GM21717 (cell line): Measurements from ENCODE around the gene CALY.

Source experiments
- ATAC-seq: cut with Tn5 transposase; IDR thresholded peaks from one replicate; pipeline ENCODE4 v1.9.1; 2021; ENCODE audit warnings: mild to moderate bottlenecking, moderate library complexity; ENCODE audit not compliant: unreplicated experiment

The CALY gene

GRCh38 chr10:133313192-133313591 is 23.5 kb downstream of the CALY start:
- ATAC-seq, result no peak

GRCh38 chr10:133312769-133313145 is 23.9 kb downstream of the CALY start:
- ATAC-seq, result no peak

GRCh38 chr10:133312016-133312768 is 24.5 kb downstream of the CALY start:
- no peak for ATAC-seq

DNA sequence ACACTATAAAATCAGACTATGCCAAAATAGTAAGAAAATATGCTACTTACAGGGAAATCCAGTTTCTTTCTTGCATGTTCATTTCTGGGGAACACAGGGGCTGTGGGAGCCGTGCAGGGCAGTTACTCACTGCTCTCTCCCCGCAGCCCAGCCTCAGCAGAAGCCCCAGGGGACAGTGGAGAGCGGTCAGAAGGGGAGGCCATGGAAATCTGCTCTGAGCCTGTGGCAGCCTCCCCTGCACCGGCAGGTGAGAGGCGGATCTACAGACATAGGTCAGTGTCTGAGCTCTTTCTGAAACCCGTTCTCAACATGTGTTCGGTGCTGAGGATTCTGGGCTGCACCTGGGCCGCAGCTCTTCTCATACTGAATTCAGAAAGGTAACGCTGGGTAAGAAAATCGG is 25.1 kb downstream of the CALY start:
- ATAC-seq, result no peak

- no peak for ATAC-seq
Measured at GRCh38 chr10:133310789-133311188, 25.9 kb downstream of the CALY start.

DNA sequence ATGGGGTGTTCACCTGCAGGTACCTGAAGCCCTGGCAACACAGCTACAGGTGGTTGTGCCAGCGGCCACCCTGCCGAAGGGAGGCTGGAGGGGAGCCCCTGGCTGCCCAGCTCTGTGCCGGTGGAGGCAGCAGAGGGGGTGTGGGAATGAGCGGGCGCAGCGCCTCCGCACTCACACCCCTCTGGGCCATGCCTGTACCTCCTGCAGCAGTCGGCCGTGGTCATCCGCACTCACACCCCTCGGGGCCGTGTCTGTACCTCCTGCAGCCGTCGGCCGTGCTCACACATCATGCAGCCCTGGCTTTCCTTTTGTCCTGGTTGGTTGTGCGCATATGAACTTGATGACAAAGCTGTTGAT is 26.3 kb downstream of the CALY start:
- ATAC-seq, result no peak

DNA sequence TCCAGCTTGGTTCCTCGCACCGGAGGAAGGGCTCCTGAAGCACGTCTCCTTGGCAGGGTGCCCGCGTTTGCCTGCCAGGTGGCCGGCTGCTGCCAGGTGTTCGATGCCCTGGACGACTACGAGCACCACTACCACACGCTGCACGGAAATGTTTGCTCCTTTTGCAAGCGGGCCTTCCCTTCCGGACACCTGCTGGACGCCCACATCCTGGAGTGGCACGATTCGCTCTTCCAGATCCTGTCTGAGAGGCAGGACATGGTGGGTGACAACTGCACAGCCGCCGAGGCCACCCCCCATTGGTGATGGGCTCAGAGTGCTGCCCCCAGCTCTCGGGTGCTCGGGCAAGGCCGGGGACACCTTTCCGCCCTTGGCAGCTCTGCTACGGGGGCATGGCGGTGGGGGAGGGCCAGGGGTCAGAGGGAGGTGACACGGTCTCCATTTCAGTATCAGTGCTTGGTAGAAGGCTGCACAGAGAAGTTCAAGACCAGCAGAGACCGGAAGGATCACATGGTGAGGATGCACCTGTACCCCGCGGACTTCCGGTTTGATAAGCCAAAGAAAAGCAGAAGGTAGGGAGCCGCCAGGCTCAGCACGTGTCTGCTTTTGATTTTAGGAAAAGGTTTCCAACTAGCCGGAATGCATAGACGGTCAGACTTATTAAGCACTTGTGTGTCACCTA is 26.8 kb downstream of the CALY start:
- ATAC-seq, result no peak

- ATAC-seq, result peak; percentile 62
Measured at GRCh38 chr10:133309100-133309719, 27.5 kb downstream of the CALY start.

DNA sequence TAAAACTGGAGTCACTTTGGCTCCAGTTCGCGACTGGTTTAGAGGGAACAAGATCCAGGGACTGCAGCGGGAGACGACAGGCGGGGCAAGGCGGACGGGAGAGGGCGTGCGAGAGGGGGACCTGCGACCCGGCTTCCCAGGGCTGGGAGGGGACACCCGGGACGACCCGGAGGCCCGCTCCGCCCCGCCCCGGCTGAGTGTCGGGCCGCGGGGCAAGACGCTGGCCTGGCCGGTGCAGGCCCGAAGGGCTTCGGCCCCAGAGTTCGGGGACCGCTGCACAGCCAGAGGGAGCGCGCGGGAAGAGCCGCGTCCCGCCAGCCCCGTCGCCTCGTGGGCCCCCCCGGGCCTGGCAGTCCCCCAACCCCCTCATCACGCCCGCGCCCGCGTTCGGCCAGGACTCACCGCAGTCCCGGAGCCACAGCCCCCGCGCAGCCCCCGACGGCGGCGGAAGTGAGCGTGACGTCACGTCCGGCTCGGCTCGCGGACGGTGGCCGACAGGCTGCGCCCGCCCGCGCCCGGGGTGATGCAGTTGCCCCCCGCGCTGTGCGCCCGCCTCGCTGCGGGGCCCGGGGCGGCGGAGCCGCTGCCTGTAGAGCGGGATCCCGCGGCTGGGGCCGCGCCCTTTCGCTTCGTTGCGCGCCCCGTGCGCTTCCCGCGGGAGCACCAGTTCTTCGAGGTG is 28.1 kb downstream of the CALY start, which contains the start of the genes TUBGCP2 and ZNF511:
TUBGCP2 (minus strand) TSS at position 452 of the 679 bp plus-strand sequence. CDS start 5,931 bp downstream, outside the sequence.
ZNF511 (plus strand) TSS at position 494 of the 679 bp plus-strand sequence; CDS start at position 524, 30 bp downstream.
- ATAC-seq, result peak; percentile 86

- ATAC-seq, result peak; percentile 42
Measured at GRCh38 chr10:133307776-133308420, 28.8 kb downstream of the CALY start.

DNA sequence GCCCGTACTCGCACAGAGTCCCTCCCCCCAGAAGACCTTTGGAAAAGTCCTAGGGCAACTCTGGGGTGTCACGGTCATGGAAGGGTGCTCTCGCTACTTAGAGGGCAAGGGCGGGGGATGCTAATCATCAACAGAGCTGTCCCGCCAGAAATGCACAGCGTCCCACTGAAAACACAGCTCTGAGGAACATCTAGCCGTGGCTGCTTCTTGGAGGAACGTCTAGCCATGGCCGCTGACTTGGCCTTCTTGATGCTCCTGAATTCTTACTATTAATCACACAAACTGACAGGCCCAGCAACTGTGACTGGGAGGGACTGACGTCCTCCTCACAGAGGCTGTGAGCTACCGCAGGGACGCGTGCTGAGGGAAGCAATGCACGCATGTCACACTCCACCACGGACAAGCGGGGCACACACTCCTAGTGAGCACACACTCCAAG is 29.7 kb downstream of the CALY start:
- ATAC-seq, result no peak

DNA sequence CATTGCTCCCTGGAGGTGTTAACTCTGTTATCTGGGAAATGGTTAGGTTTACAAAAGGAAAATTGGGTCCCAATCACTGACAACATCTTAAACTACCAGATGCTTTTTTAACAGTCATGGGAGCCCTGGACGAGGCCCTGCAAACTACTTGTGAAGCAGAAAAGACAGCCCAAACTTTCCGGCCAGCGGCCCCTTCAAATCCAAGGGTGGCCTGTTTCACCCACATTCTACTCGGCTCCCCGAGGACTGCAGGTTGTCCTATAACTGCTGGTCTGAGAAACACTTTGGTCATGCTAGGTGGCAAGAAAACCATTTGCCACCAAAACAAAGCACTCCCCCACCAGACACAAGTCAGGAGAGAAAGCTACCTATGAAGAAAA is 30.6 kb downstream of the CALY start:
- ATAC-seq, result no peak

GRCh38 chr10:133303206-133303605 is 33.5 kb downstream of the CALY start:
- ATAC-seq, result no peak

GRCh38 chr10:133302230-133302629 is 34.5 kb downstream of the CALY start:
- no peak for ATAC-seq

DNA sequence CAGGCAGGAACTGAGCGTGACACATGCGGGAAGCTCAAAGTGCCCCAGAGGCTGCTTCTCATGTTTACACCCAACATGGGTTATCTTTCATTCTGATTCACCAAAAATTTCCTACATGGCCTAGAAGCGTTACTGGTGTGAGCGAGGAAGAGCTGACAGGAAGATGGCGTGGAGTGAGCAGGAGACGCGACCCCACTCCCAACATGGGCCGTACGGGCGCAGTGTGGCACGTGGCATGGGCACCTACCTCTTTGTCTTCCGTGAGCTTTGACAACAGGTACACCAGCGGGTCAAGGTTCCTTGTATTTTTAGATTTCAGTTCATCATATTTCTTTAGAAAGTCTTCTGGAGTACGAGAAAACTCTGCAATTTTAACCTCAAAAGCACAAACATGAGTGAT is 37.0 kb downstream of the CALY start:
- ATAC-seq, result no peak

GRCh38 chr10:133299224-133299623 is 37.5 kb downstream of the CALY start:
- ATAC-seq, result no peak

DNA sequence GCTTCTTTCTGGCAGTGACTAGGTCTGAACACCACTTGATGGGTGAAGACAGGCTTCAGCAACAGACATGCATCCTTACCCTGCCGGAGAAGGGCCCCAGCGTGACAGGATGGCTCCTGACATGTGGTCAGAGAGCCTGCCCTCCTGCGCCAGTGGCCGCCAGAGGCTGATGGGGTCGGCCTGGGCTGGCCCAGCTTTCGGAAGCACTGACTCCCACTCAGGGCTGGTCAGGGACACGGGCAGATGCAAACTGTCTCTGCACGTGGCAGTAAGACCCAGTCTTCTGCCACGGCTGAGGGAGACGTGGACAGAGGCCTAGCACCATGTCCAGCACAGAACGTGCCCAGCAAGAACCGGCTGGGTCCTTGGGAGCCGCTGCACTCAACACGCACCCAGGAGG is 38.2 kb downstream of the CALY start:
- no peak for ATAC-seq

GRCh38 chr10:133297504-133297903 is 39.2 kb downstream of the CALY start:
- ATAC-seq, result no peak

DNA sequence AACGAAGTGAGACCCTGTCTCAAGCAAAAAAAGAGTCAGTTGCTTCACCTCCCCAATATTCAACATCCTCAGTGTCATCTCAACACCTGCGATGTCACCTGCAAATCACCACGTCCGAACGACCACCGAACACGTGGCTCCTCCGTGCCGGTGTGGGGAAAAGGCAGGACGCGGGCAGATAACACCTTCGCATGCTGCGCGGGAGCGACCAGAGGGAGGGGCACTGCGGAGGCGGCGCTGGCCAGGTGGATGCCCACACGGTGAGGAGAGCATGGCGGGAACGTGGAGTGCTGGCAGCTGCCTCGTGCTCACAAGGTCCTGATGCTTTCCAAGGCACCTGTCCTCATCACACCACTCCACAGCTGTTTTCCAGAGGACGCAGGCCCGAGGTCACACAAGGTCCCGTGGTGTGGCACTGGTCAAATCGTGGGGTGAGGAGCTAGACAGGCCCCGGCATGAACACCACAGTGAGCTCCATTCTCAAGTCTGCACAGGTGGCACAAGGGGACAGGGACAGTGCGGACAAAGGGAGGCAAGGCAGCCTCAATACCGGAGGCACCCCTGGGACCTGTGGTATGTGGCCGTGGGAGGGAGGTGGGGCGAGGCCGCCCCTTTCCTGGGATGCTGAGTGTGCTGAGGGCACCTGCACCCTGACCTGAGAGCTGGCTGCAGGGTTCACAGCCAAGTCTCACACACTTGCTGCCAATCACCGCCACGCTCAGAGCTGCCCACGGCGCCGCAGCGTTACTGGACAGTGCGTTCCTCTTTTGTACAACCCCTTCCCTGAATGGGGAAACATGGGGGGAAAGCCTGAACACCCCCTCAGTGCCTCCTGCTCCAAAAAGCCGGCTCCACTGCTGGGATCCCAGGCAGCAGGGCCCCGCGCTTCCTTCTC is 41.0 kb downstream of the CALY start:
- ATAC-seq, result no peak

GRCh38 chr10:133294189-133294588 is 42.5 kb downstream of the CALY start:
- ATAC-seq, result no peak
